GM19324 (cell line): ENCODE data around the gene PHACTR1.

Source experiments
- ATAC-seq: cut with Tn5 transposase; IDR thresholded peaks from one replicate; pipeline ENCODE4 v1.9.1; 2021; ENCODE audit warnings: mild to moderate bottlenecking, moderate library complexity; ENCODE audit not compliant: unreplicated experiment, low FRiP score

The PHACTR1 gene

DNA sequence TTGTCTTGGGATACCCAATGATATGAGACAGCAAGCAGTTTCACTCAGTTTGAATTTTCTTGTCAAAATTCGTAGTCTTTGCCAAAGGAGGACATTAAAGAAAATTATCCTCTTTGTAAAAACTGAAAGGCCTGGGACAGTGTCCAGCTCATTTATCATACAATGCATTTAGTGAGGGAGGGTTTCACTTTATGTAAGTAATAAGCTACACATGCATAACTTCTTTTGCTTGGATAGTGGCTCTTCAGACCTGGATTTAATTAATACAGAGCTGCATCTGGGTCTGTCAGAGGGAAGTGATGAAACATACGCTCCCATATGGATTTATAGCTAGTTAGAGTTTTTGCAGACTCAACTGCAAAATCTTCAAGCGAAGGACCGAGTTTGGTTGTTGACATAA, 175.6 kb downstream of the PHACTR1 start:
- no peak for ATAC-seq

DNA sequence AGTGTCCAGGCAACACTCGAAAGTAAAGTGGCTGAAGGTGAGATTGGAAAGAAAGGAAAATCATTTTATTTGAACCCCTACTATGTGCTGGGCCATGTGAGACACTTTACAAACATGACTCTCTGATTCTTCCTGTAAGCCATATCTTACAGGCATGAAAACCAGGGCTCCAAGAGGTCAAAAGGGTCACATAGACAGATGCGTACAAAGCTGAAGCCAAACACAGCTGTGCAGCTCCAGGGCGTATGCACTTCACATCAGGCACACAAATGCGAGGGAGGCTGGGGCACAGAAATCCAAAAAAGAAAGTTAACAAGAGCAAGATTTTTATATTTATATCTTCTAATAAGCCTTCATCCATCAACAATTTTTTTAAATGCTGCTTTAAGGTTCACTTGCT, 176.5 kb downstream of the PHACTR1 start:
- no peak for ATAC-seq

DNA sequence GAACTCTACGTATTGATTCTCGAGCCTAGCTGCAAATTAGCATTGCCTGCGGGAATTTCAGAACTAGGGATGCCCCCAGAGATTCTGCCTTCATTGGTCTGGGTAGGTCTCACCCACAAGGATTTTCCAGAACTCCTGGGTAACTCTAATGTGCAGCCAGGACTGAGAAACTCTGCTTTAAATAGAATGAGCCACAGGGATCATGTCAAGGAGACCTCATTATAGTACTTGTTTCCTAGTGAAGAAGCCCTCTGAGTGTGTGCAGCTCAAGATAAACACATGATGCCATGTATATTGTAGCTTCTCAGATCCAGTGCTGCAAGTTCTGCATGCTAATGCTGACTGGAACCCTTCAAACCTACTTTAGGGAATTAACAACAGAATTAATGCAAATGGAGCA, 179.2 kb downstream of the PHACTR1 start:
- ATAC-seq, result no peak

DNA sequence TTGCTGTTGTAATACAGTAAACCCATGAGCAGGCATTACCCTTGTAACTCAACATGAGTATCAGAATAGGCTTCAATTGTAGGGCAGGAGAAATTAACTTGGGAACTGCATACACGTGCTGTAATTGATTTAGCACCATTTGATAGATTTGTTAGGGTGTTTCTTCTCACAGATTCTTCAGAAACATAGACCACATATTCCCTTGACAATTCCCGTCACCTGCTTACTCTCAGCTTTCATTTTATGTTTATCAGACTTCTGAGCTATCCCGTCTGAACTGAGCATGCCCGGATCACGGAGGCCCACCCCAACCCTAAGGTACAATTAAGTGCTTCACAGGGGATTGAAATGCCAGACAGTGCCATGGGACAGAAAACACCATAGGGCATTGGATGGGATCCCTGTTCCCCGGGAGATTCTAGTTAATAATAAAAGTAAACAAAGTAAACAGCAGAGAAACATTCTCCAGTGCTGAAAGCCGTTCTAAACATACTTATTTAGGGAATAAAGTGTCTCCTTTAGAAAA, 179.7 kb downstream of the PHACTR1 start:
- ATAC-seq, result no peak

DNA sequence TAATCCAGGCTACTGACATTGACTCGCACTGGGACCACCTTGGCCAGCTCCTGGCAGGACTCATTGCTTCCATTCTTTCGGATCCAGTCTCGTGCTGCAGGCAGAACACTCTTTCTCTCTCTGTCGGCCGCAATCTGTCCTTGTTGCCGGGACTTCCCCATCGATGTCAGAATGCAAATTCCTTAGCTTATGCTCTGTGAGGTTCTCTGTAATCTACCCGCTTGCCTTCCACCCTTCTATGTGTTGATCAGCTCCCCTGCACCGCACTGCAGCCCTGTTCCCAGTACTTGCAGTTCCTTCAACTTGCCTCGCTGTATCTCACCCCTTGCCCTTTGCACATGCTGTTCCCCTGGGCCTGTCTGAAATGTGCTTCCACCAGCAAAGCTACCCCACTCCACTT, 182.0 kb downstream of the PHACTR1 start:
- no peak for ATAC-seq

DNA sequence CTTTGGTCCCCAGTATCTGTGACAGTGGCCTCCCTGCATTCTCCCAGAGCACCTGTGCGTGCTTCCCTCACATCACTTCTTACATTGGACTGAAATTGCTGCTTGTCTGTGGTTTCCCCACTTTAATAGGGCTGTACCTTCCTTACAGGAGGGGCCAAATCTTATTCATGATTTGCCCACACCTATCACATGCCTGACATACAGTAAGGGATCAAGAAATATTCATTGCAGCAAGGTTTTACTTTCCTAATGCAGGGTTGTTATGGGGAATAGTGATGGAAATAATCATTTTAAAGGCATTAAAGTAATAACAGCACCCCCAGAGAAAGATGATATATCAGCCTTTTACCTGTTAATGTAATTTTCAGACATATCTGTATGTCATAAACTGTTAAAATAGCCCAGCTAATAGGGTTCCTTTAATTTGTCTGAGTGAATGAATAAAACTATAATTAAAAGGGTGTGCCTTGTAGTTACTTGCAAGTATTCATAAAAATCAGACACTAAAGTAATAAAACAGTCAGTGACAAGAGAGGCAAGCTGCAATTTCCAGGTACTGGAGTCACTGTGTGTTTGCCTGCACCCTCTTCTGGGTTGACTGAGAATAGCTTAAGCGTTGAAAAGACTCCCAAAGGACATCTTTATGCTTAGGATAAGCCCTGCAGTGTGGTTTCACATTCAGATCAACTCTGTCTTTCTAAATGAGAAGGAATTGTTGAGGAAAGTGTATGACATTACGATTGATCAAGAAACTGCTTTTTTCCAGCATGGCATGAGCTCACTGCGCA, 182.7 kb downstream of the PHACTR1 start:
- ATAC-seq, result no peak

DNA sequence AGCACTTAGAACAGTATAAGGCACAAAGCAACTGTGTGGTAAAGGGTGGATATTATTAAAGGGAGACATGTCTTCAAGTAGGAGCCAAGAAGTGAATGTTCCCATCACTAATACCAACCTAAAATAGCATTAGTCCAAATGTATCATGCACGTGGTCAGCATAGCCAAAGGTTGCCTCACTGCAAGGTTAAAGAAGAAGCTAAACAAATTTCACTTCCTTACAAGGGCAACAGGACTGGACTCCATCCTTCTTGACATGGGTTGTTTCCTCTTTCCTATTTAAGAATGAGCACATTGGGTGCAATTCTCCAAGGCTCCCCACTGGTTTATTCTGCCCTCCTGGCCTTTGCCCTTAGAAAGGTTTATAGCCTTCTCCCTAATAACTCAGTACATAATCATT, 186.7 kb downstream of the PHACTR1 start:
- no peak for ATAC-seq

DNA sequence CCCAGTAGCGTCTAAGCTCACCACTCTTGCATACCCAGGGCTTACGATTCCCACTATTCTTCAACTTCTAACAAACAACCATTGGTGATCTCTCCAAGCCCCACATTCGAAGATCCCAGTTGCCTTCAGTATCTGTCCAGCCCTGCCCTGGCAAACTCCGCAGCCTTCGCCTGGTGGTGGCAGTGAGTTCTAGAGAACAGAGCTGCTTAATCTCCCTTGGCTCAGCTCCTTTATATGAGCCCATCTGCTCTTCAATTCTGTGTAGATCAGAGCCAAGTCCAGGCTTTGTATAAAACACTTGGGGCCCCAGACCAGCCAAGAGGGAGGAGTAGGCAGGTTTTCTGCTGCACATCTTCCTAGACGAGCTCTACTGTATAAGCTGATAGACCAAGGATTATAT, 193.3 kb downstream of the PHACTR1 start:
- ATAC-seq, result no peak

DNA sequence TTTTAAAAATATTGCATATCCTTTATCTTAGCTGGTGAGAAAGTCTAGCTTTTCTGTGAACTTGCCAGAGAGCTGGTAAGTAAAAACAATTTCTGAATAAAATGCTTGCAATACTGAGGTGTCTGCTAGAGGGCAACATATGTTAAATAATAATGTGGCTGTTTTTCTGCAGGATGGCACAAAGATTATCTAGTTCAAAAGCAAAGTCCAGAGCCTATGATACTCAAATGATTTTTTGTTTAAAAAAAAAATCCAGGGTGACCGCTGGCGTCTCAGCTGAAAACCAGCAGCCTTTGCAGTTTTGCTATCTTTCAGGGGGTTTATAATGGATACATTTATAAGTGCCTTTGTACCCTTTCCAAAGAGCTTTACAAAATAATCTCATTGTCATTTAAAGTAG, 194.9 kb downstream of the PHACTR1 start:
- no peak for ATAC-seq

DNA sequence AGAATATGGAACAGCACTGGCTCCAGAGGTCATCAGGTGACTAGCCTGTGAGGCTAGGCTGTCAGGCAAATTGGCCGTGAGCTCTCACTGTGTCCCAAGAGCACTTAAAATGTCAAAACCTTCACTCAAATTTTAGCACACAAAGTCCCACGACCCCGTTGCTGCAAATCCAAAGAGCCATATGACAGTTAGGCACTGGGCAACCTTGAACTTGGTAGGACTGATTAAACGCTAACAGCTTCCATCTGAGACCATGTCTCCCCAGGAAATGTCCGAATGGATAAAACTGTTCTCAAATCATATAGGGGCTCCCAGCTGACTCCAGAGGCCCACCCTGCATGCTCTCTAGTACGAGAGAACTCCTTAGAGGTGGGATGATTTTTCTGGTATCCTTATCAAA, 196.6 kb downstream of the PHACTR1 start:
- ATAC-seq, result no peak

DNA sequence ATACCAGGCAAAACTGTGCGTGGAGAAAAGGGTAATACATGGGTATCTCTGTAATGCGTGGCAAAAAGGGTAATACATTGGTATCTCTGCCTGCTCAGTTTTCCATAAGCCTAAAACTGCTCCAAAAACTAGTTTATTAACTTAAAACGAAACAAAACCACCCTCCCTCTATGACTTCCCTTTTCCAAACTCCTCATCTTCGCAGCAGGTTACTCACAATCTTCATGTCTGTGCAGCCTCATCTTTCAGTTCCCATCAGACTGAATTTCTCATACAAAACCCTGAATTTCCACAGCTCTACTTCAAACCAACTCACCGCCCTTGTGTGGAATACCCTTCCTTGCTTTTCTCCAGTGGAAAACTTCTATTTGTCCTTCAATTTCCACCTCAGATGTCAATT, 199.4 kb downstream of the PHACTR1 start:
- no peak for ATAC-seq

DNA sequence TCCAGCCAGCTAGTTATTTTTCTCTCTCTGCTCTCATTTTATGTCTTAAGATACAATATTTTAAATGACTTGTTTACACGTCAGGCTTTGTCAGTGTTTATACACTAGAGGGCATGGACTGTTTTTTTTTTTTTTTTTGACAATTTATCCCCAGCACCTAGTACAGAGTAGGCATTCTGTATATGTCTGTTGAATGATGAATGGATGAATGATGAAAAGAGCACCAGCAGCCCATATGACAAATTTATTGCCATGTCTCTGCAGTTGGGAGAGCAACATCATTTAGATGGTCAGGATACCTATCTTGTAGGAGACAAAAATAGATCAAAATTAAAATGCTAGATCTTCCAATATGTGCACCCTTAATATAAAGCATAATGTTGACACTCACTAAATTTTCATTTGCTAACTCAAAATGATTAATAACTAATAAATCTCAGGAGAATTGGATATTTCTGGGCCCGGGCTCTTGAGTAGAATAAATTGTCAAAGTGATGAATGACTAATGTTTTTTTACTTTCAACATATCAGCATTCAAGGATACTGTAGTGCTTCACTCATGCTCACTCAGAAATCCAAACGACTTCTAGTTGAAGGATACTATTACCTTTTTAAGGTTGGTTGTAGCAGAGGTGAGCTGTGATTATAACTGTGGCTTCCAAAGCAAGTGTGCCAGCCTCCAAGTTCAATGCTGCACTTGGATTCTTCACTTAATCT, 200.0 kb downstream of the PHACTR1 start:
- ATAC-seq, result no peak

DNA sequence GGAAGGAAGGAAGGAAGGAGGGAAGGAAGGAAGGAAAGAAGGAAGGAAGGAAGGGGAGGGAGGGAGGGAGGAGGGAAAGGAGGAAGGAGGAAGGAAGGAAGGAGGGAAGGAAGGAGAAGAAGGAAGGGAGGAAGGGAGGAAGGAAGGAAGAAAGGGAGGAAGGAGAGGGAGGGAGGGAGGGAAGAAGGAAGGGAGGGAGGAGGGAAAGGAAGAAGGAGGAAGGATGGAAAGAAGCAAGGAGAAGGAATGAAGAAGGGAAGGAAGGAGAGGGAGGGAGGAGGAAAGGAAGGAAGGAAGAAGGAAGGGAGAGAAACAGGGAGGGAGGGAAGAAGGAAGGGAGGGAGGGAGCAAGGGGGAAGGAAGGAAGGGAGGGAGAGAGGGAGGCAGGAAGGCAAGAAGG, 204.9 kb downstream of the PHACTR1 start:
- no peak for ATAC-seq

DNA sequence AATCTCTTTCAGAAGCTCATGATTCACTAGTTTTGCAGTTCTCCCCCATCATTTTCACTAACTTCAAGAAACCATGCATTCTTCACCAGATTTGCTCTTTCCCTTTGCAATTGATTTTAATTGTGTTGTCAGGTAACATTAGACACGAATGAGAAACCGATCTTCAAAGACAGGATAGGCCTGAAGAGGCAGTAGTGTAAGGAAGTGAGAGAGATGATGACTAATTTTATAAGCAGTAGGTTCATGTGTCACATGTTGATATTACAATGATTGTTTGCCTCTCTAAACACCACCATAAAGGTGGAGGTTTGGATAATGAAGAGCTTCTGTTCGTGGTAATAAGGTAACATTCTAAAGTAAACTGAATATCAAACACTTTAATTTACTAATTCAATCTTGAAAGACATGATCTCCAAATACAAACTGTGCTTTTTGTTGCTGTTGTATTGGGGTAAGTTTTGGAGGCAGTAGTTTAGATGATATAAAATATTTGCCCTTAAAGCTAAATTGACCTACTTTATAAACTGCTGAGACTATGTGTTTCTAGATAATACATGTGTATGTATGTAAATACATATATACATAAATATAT, 207.2 kb downstream of the PHACTR1 start:
- ATAC-seq, result no peak

DNA sequence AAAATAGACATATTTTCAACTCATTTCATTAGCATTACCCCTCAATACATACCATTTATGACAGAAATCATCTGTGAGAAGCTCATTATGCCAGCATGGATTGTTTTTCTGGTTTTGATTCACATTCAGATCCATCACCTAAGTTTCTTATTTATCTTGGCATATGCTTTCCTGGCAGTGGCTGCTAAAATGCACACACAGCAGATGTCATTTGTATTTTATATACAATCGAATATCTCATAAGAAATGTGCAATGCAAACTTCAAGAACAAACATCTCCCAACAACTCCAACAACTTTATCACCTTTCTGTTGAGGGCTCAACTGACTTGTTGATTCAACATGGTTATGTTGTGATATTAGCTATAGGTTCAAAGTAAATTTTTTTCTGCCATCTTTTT, 208.3 kb downstream of the PHACTR1 start:
- no peak for ATAC-seq

DNA sequence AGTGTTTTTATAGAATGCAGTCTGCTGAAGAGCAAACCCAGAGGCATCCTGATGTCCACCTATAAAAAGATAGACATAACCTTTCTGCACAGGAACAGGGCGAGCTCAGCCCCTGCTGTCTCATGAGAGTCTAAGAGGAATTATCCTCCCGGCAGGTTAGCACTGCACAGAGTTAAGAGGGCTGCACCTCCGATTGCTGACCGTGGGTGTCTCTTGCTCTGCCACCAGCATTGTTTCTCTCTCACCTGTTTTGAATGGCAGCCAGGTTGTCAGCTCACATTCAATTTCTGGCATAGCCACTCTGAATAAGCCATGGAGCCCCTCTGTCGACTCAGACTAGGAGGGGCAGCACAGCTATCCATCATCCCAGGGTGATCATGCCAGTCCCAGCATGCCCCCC, 211.2 kb downstream of the PHACTR1 start:
- ATAC-seq, result no peak

DNA sequence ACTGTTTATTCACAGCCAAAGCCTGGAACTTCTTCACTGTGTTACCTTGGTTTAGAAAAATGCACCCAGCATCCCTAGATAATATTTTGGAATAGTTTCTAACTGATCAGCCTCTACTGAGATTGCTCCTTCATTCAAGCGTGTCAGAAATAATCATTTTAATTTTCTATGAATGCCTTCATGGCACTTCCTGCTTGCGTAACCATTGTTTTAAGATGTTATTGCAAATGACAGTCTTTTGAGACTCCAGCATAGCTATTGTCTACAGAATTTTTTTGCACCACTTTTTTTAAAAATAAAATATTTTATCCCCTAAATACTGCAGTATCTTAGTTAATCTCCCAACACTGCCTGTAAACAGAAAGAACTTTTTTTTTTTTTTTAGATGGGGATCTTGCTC, 213.1 kb downstream of the PHACTR1 start:
- ATAC-seq, result no peak

DNA sequence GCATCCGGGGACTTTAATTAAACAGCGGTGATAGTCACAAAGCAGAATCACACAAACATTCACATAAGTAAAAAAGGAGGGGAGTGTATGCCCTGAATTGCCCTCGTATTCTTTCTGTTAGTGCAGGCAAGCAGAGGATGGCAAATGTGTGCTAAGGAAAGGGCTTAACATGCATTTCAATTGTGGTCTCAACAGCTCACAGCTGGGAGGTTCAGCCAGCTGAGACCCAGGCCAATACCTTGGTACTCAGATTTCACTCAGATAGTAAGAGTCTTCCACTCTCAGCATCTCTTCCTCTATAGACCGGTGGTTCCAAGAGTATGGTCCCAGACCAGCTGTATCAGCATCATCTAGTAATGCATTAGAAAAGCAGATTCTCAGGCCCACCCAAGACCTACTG, 215.1 kb downstream of the PHACTR1 start:
- ATAC-seq, result no peak

DNA sequence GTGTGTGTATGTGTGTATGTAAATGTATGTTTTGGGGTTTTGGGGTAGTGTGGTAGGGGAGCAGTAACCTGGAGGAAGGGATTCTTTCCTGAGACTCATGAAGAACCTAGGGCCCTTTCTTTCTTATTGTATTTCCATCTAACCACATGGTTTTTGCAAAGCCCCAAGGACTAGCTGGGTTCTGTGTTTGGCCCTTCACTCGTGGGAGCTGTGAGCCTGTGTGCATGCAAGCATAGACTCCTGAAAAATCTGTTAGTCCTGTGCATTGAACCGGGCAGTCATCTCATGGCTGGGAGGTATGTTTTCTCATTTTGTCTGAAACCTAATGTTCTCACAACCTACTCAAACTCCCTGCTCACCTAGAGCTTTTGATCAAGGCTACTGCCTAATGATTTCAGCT, 219.1 kb downstream of the PHACTR1 start:
- no peak for ATAC-seq

DNA sequence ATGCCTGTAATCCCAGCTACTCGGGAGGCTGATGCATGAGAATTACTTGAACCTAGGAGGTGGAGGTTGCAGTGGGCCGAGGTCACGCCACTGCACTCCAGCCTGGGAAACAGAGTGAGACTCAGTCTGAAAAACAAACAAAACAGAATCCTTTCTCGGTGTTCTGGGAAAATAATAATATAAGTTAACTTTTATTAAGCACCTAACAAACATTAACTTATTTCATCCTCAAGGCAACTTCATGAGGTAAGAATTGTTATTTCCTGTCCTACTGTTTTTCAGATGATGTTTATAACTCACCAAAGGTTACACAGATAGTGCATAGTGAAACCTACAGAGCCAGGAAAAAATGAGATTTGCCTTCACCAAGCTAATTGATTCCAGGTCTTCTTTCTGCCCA, 221.4 kb downstream of the PHACTR1 start:
- ATAC-seq, result no peak

DNA sequence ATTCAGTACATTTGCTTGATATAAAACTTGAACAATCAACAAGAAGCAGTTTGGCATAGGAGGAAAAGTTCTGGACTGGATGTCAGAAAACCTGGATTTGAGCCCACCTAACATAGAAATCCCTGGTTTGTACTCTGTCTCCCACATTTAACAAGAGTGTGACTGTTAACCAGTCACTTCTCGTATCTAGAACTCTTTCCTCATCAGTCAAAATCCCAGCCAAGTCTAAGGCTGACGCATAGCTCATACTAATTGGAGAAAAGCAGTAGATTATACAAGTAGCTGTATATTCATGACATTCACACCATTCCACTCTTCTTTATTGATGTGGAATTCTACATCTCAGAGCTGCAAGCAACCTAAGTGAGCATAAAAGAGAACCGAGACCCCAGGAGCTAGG, 222.7 kb downstream of the PHACTR1 start:
- ATAC-seq, result no peak

DNA sequence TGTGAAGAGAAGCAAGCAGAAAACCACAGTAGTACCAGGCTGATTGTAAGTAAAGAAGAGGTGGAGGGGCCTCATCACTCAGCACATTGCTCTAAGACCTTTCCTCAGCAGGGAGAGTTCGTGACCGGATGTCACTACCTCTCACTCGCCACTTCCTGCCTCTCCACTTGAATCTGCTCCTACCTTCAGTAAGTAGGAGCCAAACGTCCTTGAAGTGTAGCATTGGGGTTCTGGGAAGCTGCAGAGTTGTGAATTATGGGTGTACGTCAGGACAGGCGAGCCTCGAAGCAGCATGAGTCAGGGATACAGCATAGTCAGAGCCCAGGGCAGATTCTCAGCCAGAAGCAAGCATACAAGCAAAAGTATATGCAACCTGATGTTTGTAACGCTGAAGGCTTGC, 224.9 kb downstream of the PHACTR1 start:
- ATAC-seq, result no peak
